ENCODE results near the gene PRRC2A. TPM values are rescaled to one million over a fixed set of nuclear protein-coding genes. Genes with fewer than 3 reads are reported as not detected.

The PRRC2A gene
- total and polyA plus RNA-seq, 11 donors: 75.1 to 119 (median 97.4) TPM

DNA sequence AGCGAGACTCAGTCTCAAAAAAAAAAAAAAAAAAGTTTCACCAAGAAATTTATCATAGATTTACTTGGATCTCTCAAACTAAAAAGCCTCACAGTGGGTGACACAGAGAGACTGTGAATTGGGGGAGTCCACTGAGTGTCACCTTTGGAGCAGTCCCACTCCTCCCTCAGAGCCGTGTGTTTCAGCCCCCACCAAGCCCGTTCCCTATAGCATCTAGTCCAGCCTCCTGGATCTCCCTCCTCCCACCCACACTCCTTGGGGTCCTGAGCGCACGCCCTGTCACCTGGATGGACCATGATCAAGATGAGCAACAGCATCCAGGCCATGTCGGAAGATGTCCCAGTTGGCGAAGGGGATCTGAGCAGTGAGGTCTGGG is 28.1 kb upstream of the PRRC2A start:
- TF ChIP-seq, protein P1, sequence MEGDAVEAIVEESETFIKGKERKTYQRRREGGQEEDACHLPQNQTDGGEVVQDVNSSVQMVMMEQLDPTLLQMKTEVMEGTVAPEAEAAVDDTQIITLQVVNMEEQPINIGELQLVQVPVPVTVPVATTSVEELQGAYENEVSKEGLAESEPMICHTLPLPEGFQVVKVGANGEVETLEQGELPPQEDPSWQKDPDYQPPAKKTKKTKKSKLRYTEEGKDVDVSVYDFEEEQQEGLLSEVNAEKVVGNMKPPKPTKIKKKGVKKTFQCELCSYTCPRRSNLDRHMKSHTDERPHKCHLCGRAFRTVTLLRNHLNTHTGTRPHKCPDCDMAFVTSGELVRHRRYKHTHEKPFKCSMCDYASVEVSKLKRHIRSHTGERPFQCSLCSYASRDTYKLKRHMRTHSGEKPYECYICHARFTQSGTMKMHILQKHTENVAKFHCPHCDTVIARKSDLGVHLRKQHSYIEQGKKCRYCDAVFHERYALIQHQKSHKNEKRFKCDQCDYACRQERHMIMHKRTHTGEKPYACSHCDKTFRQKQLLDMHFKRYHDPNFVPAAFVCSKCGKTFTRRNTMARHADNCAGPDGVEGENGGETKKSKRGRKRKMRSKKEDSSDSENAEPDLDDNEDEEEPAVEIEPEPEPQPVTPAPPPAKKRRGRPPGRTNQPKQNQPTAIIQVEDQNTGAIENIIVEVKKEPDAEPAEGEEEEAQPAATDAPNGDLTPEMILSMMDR (IDR thresholded peaks at IDR 0.05): no peak
- TF ChIP-seq POLR2A (IDR thresholded peaks at IDR 0.05): no peak
- Histone ChIP-seq H3K9me3 (no peaks in the 10 kb centered on the region), H3K4me1 (peaks cover 0 to 24% (median 0%) of the 10 kb centered on the region in 12 donors), H3K27ac (peak overlapping the region in 1 of 12 donors; percentile 46), H3K4me3 (peak overlapping the region in 1 of 12 donors; percentile 8), H3K27me3 (no peaks in the 10 kb centered on the region), H3K36me3 (no peaks in the 10 kb centered on the region)
- no peak for ATAC-seq
- intact Hi-C loops (cut with DNase I): loop anchor here in 1 of 10 donors (10.0 kb wide), 1 partner anchor 98 kb away; the partner anchor contains the start of gene MICB
- WGBS, 4 donors: 89 to 97% (median 92%) methylated on average over 7 of the region's 7 CpGs
- no peak for DNase-seq

- Histone ChIP-seq H3K9me3 (no peaks in the 10 kb centered on the region), H3K27ac (no peak overlapping the region), H3K36me3 (no peaks in the 10 kb centered on the region), H3K4me3 (no peak overlapping the region), H3K27me3 (no peaks in the 10 kb centered on the region), H3K4me1 (peaks cover 0 to 13% (median 0%) of the 10 kb centered on the region in 12 donors)
- no peak for TF ChIP-seq POLR2A (IDR thresholded peaks at IDR 0.05)
- TF ChIP-seq, protein P1 (IDR thresholded peaks at IDR 0.05): peak in 11 of 12 donors; percentile 15 to 50 (median 45)
- WGBS, 4 donors: 20 to 33% (median 26%) methylated on average over 2 of the region's 2 CpGs
- DNase-seq (no peak), ATAC-seq (peak in 3 of 4 donors; percentile 53 to 63 (median 57))
- intact Hi-C loops (cut with DNase I): loop anchor here in 5 of 10 donors (2.0 to 10.0 kb wide), 4 partner anchors 14 to 105 kb away; partner anchors contain the start of genes MICB (in 2 of the 5) and LTB (in 1 of the 5)
Observed at GRCh38 chr6:31597006-31597405, 23.5 kb upstream of the PRRC2A start.

- no peak for TF ChIP-seq POLR2A (IDR thresholded peaks at IDR 0.05)
- TF ChIP-seq, protein P1 (IDR thresholded peaks at IDR 0.05): no peak
- peaks cover 0 to 8% (median 0%) of the 10 kb centered on the region in 12 donors for H3K4me1 ChIP-seq
- no peak for DNase-seq
- no peak for ATAC-seq
- no peaks in the 10 kb centered on the region for H3K9me3 ChIP-seq
- no peak overlapping the region for H3K27ac ChIP-seq
- no peaks in the 10 kb centered on the region for H3K27me3 ChIP-seq
- 90 to 100% (median 93%) methylated on average over 1 of the region's 1 CpG for WGBS, 4 donors
- intact Hi-C loops (cut with DNase I): loop anchor here in 1 of 10 donors (10.0 kb wide), 1 partner anchor 113 kb away; the partner anchor contains the start of gene MICB
- H3K36me3 ChIP-seq: no peaks in the 10 kb centered on the region
- H3K4me3 ChIP-seq: no peak overlapping the region
Observed at GRCh38 chr6:31607317-31607716, 13.2 kb upstream of the PRRC2A start.

- peaks cover 0 to 18% (median 0%) of the 10 kb centered on the region in 12 donors for H3K4me1 ChIP-seq
- intact Hi-C loops (cut with DNase I): loop anchor here in 1 of 10 donors (10.0 kb wide), 1 partner anchor 115 kb away; the partner anchor contains the start of gene MICB
- H3K4me3 ChIP-seq: no peak overlapping the region
- no peaks in the 10 kb centered on the region for H3K9me3 ChIP-seq
- 70 to 76% (median 75%) methylated on average over 8 of the region's 8 CpGs for WGBS, 4 donors
- H3K27me3 ChIP-seq: no peaks in the 10 kb centered on the region
- H3K27ac ChIP-seq: no peak overlapping the region
- no peaks in the 10 kb centered on the region for H3K36me3 ChIP-seq
- TF ChIP-seq, protein P1 (IDR thresholded peaks at IDR 0.05): no peak
- TF ChIP-seq POLR2A (IDR thresholded peaks at IDR 0.05): no peak
- DNase-seq: no peak
- no peak for ATAC-seq
Observed at GRCh38 chr6:31609519-31610406, 10.8 kb upstream of the PRRC2A start.
